NCI-H446 (cell line): Measurements from ENCODE around the gene RAB10.
"Not testable (repeated sequence)": the region's sequence is repeated elsewhere in the genome, so short reads cannot be mapped to it uniquely, and the experiment has no call there.

ENCODE experiments used
- DNase-seq, 2 experiments: peaks; one replicate each; lab custom pipeline; 2025; lab: John Stamatoyannopoulos, UW

RAB10 gene

DNA sequence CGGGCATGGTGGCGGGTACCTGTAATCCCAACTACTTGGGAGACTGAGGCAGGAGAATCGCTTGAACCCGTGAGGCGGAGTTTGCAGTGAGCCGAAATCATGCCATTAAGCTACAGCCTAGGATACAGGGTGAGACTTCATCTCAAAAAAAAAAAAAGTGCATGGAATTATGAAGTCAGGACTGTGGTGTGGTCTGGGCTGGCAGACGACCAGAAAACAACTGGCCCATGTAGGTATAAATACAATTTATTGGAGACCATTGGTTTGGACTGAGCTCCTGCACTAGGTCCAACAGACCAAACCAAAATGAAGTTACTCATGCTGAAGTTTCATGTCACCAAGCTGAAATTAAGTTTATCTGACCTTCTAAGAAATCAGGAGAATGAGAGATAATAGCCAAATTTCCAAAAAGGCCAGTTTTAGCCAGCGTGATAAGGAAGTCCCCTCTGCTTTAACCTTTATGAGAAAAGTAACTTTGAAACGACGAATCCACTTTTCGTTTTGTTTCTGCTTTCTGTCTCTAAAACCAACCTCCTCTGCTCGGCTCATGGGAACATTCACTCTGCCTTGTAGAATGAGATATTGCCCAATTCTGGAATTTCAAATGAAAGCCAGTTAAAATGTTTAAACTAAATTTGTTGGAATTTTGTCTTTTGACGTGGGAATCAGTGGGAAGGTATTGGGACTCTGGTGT lies 17.7 kb upstream of the RAB10 start:
- DNase-seq: no peak

GRCh38 chr2:26016706-26017045 lies 17.2 kb upstream of the RAB10 start:
- DNase-seq: not testable (repeated sequence)

DNA sequence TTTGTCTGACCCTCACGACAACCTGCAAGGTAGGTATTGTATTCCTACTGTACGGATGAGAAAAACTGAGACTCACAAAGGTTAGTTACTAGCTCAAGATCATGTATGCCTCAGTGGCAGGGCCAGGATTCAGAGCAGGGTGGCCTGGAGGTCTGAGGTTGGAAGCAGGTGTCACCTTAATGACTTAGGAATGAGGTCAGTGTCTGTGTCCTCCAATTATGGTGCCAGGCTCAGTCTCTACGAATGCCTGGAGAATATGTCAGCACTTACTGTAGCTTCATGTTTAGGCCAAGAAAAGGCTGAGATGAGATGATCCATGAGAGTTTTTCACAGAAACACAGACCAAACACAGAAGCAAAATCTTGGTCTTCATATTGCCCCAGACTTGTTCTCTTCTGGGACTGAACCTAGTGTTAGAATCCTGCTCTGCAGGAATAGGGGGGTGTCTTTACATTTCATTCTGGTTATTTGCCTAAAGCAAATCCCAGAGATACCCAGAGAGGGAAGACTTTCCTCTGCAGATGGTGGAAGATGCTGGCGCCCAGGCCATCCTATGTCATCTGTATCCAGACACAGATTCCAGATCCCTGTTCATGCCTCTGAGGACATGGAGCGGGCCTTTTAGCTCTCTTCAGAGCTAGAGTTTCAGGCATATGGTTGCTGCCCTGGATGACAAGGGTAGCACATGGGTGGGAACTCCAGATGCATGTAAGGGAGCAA lies 16.3 kb upstream of the RAB10 start:
- no peak for DNase-seq

DNA sequence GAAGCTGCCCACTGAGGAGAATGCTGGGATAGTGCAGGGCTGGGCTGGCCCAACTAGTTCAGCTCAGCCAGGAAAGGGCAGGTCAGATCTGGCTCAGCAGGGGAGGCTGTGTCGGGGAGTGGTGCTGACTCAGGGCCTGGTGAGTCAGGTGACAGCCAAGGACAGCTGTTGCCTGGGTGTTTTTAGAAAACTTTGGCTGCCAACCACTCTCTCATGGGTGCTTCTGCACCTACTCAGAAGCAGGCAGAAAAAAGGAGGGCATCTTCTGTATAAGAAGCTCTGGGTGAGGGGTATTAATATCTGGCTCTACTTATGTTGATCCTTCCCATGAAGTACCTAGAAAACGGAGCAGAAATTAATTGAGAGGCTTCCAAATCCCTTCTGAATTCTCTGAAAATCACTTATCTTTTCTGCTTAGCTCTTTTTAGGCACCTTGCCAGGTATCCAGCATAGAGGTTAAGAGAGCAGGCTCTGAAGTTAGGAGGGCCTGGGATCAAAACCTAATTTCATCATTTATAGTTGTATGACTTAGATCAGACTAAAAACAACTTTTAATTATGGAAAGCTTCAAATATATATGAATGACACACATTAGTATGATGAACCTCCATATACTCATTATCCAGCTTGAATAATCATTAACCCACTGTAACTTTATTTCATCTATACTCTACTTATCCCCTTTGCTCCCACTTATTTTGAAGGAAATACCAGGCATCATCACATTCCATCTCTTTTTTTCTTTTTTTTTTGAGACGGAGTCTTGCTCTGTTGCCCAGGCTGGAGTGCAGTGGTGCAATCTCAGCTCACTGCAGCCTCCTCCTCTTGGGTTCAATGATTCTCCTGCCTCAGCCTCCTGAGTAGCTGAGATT lies 15.5 kb upstream of the RAB10 start:
- peak; percentile 44 to 74 for DNase-seq

DNA sequence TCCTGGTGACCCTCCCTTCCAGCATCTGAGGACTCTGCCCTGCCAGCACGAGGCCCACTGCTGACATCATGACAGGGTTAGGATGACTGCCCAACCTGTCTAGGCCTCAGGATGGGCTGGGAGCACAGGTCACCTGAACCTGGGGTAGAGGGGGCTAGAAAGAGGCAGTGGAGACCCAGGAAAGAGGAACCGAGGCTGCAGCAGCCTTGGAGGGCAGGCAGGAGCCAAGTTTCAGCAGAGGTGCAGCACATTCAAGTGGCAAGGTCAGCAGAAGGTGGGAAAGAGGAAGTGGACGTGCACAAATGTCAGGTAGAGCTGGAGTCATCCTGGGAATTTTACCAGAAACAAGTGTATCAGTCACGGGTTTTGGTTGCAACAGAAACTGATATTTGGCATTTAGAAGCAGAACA lies 13.6 kb upstream of the RAB10 start:
- no peak for DNase-seq

- no peak for DNase-seq
Measured at GRCh38 chr2:26024260-26024659, 9.6 kb upstream of the RAB10 start.

GRCh38 chr2:26025509-26025908 lies 8.4 kb upstream of the RAB10 start:
- no peak for DNase-seq

GRCh38 chr2:26028083-26028482 lies 5.8 kb upstream of the RAB10 start:
- not testable (repeated sequence) for DNase-seq

DNA sequence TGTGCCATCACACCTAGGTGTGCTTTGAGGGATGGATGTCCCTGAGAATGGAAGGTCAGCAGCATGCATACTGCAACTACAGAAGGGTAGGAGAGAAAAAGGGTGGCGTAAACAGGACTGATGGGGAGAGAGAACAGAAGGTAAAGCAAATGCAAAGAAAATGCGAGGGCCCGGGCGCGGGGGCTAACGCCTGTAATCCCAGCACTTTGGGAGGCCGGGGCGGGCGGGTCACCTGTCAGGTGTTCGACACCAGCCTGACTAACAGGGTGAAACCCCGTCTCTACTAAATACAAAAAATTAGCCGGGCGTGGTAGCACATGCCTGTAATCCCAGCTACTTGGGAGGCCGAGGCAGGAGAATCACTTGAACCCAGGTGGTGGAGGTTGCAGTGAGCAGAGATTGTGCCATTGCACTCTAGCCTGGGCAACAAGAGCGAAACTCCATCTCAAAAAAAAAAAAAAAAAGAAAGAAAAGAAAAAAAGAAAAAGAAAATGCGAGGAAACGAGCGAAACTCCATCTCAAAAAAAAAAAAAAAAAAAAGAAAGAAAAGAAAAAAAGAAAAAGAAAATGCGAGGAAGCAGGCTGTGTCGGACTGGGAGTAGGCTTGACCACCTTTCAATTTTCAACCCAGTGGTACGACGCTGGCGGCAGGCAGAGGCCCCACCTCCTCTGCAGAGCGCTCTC lies 1.2 kb upstream of the RAB10 start:
- DNase-seq: not testable (repeated sequence)

GRCh38 chr2:26033270-26033817 lies 540 bp upstream of the RAB10 start:
- DNase-seq: peak; percentile 76 to 89

DNA sequence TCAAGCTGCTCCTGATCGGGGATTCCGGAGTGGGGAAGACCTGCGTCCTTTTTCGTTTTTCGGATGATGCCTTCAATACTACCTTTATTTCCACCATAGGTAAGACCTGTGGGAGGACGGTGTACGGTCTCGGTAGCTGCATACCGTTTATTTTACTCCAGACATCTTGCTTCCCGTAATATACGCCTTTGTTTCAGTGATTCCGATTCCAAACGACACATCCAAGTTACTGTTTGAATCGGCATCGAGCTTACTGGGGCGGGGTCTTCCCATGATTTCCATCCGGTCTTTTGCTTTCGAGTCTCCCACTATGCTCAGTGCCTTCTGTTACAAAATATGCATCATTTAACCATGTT lies 731 bp downstream of the RAB10 start:
- no peak for DNase-seq

GRCh38 chr2:26035090-26035743 lies 1.3 kb downstream of the RAB10 start:
- DNase-seq: no peak

DNA sequence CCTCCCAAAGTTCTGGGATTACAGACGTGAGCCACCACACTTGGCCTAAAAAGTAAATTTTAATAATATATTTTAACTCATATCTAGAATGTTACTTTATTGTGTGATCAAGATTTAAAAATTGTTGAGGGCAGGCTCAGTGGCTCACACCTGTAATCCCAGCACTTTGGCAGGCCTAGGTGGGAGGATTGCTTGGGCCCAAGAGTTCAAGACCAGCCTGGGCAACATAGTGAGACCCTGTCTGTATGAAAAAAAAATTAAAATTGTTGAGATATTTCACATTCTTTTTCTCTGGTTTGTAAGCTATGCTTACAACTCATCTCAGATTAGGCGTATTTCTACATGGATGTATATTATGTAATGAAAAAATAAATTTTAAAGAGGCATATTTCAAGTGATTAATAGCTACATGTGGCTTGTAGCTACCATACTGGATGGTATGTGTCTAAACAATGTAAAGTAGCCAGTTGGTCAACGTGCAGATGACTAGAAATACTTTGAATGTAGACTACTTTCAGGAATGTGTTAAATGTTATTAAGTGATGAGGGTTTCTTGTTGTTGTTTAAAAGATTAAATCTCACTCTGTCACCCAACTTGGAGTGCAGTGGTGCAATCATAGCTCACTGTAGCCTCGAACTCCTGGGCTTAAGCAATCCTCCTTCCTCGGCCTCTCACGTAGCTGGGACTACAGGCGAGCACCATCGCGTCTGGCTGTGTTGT lies 5.9 kb downstream of the RAB10 start:
- no peak for DNase-seq

GRCh38 chr2:26043109-26043508 lies 9.2 kb downstream of the RAB10 start:
- no peak for DNase-seq

GRCh38 chr2:26043862-26044696 lies 10.2 kb downstream of the RAB10 start:
- DNase-seq: no peak

DNA sequence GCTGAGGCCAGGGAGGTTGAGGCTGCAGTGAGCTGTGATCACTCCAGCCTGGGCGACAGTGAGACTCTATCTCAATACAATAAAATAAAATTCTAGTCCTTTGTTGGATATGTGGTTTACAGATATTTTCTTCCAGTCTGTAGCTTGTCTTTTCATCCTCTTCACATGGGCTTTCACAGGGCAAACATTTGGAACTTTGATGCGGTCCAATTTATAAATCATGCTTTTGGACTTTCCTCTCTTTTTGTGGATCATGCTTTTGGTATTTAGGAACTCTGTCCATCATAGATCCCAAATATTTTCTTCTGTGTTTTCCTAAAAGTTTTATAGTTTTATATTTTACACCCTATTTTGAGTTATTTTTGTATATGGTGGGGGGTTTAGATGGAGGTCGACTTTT lies 14.9 kb downstream of the RAB10 start:
- DNase-seq: no peak

- no peak for DNase-seq
Measured at GRCh38 chr2:26049641-26050040, 15.8 kb downstream of the RAB10 start.

DNA sequence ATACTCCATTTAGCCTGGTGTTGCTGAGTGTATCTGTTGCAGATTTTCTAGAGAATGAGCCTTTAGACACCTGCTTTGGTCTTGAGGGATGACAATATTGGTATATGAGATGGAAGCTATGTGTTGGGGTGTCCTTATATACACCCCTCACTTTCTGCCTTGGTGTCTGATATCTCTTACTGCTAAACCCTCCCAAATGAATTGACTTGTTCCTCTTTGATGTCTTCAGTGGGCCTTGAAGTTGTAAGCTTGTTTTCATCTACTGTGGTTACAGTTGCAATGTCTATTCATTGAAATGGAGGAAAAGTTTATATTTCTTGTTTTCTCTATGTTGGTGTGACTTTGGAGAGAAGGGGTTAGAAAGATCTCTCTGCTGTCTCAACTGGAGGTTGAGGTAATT lies 18.9 kb downstream of the RAB10 start:
- no peak for DNase-seq

DNA sequence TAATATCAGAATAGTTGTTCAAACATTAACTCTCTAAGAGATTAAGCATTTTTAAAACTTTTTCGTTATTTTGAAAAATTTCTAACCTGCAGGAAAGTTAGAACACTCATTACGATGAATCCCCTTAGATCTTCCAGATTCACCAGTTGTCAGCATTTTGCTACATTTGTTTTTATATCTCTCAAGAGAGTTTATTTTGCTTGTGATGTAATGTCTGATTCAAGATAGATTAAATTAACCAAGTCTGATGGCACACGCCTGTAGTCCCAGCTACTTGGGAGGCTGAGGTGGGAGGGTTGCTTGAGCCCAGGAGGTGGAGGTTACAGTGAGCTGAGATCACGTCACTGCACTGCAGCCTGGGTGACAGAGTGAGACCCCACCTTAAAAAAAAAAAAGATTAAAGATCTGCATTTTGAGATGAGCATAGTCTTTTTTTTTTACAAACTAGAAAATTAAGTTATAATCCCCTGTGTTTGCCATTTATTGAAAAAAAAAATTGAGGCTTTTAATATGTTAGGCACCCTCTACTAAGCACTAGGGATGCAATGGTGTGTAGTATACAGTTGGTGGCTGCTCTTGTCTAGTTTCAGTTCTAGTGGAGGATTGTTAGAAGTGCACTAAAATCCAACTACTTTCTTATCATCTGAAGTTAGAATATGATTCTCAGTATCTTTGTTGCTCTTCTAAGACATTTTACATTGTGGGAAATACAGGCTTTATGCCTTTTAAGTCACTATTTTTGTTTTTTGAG lies 20.9 kb downstream of the RAB10 start:
- DNase-seq: no peak
